Measurements from ENCODE around the gene VSIR. TPM values are rescaled to one million over a fixed set of nuclear protein-coding genes. Genes with fewer than 3 reads are reported as not detected.

Gene VSIR
- total and polyA plus RNA-seq, 10 of the 15 experiments (the other 5 are each of a cell fraction or from before 2014, with no cell fraction given): 0.19 to 12.5 (median 6.7) TPM

GRCh38 chr10:71765906-71766716 is 7.2 kb downstream of the VSIR start:
- H3K4me2 ChIP-seq (ENCODE audit: control insufficient read depth, insufficient read depth): no peak overlapping the region
- no peak for TF ChIP-seq RAD51 (IDR thresholded peaks at IDR 0.05)
- TF ChIP-seq SRF (IDR thresholded peaks at IDR 0.05; ENCODE audit: low read depth in 2 of 2, low read length in 2 of 2): no peak
- TF ChIP-seq HDAC6 (IDR thresholded peaks at IDR 0.05; ENCODE audit: unreplicated experiment): no peak
- no peak for TF ChIP-seq MTA2 (IDR thresholded peaks at IDR 0.05; ENCODE audit: low read depth)
- TF ChIP-seq STAT1 (conservative IDR thresholded peaks at IDR 0.05): no peak
- TF ChIP-seq EZH2 (IDR thresholded peaks at IDR 0.05; ENCODE audit: borderline replicate concordance, control insufficient read depth, low read depth, low read length): no peak
- H3K9ac ChIP-seq (ENCODE audit: control insufficient read depth, insufficient read depth, low read length): no peak overlapping the region
- in situ Hi-C loops (cut with MboI): no loop called here
- peaks cover 12% of the 10 kb centered on the region for H3K79me2 ChIP-seq (ENCODE audit: control insufficient read depth, insufficient read depth, low read length)
- no peaks in the 10 kb centered on the region for H3K27me3 ChIP-seq (replicated peaks in 1 of 2; ENCODE audit: control insufficient read depth in 2 of 2, insufficient read depth in 2 of 2, low read length in 1 of 2)
- ChIA-PET CTCF (interaction anchor here (0.6 to 3.8 kb wide), 6 partner anchors 8 to 130 kb away, joined by 3 to 13 read pairs (median 6); no protein-coding TSS in a partner anchor), POLR2A (interaction anchor here (0.6 to 1.7 kb wide), 6 partner anchors 8 to 447 kb away, joined by 3 to 7 read pairs (median 4); partner anchors contain the start of gene SLC29A3), SMC1A (ENCODE audit: uncharacterized antibody, unreplicated experiment) (interaction anchor here (1.1 to 4.6 kb wide), 6 partner anchors 8 to 69 kb away, joined by 3 to 33 read pairs (median 6); no protein-coding TSS in a partner anchor), RAD21 (ENCODE audit: unreplicated experiment) (interaction anchor here (1.2 to 4.0 kb wide), 6 partner anchors 9 to 130 kb away, joined by 3 to 53 read pairs (median 4); no protein-coding TSS in a partner anchor)
- no peak for FAIRE-seq
- DNase-seq (ENCODE audit: low read depth, low spot score): no peak
- ATAC-seq: no peak
- BruUV-seq (replicated peaks): no TSS peak
- no peaks in the 10 kb centered on the region for H4K20me1 ChIP-seq (ENCODE audit: control insufficient read depth, insufficient read depth)
- no peaks in the 10 kb centered on the region for H3K9me3 ChIP-seq (replicated peaks; ENCODE audit: control insufficient read depth, insufficient read depth, low read length)
- intact Hi-C loops (cut with micrococcal nuclease; ENCODE audit: unreplicated experiment): no loop called here
- no peaks in the 10 kb centered on the region; a peak in 1 of 4 replicates for H3K36me3 ChIP-seq (ENCODE audit: control insufficient read depth in 2 of 2, insufficient read depth in 2 of 2, low read length in 1 of 2)
- H2AFZ ChIP-seq (ENCODE audit: control insufficient read depth, low read depth, low read length): no peak overlapping the region
- no peak overlapping the region for H3K4me3 ChIP-seq
- H3K27ac ChIP-seq (ENCODE audit: control insufficient read depth, insufficient read depth): no peak overlapping the region
- peaks cover 30% of the 10 kb centered on the region for H3K4me1 ChIP-seq (ENCODE audit: control insufficient read depth, insufficient read depth, low read length)
- 82% methylated on average over 22 of the region's 22 CpGs for WGBS (ENCODE audit: insufficient coverage, insufficient replicate concordance, low lambda C conversion rate, missing lambda C conversion rate)
